NCI-H2196 (cell line): ENCODE results near the gene SMARCB1.

Experiments used
- DNase-seq: peaks from one replicate; lab custom pipeline; 2025; ENCODE audit not compliant: unreplicated experiment; lab: John Stamatoyannopoulos, UW

Gene SMARCB1

GRCh38 chr22:23760056-23760455 is 26.7 kb upstream of the SMARCB1 start:
- DNase-seq: no peak

DNA sequence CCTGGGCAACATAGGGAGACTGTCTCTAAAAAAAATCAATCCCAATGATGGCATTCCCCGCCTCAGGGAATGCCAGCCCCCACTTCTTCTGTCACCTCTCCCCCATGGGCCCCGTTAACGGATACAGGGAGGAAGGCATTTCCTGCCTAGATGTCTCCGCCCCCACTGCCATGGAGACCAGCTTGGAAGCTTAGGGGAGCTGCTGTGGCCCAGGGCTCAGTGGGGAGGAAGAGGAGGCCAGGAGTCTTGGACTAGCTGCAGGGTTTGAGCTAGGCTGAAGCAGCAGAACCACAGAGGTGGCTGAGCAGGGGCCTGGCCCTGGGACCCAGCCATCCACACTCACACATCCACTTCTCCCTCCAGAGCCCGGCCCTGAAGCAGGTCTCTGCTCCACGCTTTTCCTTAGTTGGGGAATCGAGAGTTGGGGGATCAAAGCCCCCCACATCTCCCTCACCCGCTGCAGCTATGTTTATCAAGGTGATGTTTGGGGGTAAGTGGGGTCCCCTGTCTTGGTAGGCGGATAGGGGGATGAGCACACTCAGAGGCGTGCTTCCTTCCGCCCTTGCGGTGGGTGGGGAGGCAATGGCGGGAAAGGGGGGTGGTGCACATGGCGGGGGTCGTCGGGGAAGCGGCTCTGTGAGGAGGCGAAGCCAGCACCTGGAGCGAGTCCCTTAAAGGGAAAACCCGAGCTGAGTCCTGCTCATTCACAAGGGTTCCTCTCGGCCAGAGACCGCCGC is 23.8 kb upstream of the SMARCB1 start, which contains the start of gene C22orf15:
Gene C22orf15, plus strand, starts transcription at position 149 of the 737 bp plus-strand sequence. Its CDS starts 317 bp downstream, at position 466.
- DNase-seq: no peak

GRCh38 chr22:23763579-23763945 is 23.2 kb upstream of the SMARCB1 start:
- no peak for DNase-seq

DNA sequence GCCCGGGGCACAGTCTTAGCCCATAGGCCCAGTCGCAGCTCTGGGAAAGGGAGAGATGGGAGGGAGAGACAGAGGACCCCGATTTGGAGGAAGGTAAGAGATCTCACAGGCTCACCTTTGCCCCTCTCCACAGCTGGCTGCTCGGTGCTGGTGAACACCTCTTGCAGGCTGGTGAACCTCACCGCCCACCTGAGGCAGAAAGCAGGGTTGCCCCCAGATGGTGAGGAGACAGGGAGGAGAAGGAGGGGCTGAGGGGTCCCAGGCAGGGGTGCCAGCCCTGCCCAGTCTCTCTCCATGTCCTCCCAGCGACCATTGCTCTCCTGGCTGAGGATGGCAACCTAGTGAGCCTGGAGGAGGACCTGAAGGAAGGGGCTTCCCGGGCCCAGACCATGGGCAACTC is 22.8 kb upstream of the SMARCB1 start:
- DNase-seq: no peak

DNA sequence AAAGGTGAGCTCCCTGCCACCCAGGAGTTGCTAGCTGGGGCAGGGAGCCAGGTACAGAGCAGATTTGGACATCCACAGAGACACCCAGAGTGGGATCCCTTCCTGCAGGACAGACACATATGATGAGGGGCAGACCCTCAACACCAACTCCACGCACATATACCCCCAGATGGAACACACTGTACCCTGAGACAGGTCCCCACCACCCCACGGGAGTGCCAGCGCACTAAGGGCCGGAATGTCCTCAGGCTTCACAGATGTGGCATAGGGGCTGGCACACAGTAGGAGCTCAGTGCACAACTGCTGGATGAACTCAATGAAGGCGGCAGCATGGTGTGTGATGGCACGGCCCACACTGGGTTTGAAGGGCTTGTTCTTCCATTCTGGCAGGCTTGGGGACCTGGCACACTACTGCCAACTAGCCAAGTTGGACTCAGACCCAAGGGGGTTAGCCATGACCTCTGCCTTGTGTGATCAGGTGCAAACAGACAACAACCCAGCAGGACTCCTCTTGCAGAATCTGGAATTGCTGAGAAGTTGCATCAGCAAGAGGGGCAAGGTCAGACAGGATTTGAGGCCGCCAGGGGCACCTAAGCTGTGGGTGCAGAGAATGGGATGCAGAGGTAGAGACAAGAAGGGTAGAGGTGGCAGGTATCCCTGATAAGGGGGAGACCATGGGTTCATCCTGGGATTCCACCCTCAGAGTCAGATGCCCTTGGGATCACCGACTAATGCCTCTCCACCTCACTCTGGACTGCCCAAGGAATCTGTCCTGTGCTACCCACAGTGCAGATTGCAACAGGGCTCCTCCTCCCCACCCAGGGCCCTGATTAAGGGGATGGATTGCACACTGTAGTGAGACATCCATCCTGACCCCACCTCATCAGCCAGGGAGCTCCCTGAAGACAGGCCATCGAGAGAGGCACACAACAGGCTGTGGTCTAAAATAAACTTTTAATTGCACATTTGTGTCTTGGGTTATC is 21.6 kb upstream of the SMARCB1 start:
- no peak for DNase-seq

DNA sequence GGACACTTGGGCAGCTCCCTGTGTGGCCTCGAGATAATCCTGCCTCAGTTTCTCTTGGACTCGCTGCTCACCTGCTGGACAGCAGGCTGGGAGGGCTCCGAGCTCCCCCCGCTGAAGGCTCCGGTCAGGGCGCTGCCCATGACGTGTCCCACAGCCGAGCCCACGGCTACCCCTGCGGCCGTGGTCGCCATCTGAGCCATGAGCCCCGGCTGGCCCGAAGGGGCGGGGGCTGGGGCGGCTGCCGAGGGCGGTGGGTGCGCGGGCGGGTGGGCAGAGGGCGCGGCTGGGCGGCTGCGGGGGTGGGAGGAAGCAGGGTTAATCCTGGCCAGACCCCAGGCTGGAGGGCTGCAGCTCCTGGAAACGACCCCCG is 19.5 kb upstream of the SMARCB1 start:
- DNase-seq: no peak

GRCh38 chr22:23767673-23768548 is 18.9 kb upstream of the SMARCB1 start, which contains the start of gene CHCHD10:
TSS of gene CHCHD10 (minus strand) at chr22:23767972. CDS start at chr22:23767874, 98 bp downstream.
- DNase-seq: peak; percentile 50

DNA sequence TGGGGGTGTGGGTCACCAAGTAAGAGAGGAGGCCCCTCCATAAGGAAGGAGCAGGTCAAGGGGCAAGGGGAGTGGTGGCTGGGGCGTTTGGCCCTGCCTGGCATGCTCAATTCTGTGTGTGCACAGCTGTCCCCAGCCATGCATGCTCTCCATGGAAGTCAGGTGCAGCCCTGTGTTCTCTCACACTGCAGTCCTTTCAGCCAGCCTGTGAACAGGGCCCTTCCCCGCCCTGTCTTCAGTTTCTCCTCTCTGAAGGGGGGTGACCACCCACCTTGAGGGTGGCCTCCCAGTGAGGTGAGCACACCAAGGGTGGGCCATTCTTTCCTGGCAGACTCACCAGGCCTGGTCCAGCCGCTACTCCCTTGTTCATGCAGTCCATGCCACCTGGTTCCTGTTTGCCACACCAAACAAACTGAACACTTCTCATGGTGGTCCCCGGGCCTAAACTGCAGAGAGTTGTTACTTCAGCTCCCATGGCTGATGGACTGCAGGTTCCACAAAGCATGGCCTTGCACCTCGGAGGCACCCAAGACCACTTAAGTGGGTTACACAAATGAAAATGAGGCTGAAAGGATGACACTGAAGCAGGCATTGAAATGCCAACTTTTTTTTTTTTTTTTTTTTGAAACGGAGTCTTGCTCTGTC is 17.3 kb upstream of the SMARCB1 start:
- DNase-seq: no peak

DNA sequence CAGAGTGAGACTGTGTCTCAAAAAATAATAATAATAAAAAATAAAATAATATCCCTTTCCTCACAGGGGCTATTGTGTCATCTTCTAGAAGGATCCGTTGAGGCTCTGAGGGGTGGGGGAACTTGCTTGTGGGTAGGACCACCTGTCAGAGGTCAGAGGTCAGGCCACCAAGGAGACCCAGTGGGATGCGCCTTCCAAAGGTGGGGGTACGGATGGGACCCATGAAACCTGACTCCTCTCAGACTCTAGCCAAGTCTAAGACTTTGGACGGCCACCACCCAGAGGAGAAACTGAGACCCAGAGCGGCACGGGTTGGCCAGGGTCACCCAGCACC is 14.5 kb upstream of the SMARCB1 start:
- no peak for DNase-seq

DNA sequence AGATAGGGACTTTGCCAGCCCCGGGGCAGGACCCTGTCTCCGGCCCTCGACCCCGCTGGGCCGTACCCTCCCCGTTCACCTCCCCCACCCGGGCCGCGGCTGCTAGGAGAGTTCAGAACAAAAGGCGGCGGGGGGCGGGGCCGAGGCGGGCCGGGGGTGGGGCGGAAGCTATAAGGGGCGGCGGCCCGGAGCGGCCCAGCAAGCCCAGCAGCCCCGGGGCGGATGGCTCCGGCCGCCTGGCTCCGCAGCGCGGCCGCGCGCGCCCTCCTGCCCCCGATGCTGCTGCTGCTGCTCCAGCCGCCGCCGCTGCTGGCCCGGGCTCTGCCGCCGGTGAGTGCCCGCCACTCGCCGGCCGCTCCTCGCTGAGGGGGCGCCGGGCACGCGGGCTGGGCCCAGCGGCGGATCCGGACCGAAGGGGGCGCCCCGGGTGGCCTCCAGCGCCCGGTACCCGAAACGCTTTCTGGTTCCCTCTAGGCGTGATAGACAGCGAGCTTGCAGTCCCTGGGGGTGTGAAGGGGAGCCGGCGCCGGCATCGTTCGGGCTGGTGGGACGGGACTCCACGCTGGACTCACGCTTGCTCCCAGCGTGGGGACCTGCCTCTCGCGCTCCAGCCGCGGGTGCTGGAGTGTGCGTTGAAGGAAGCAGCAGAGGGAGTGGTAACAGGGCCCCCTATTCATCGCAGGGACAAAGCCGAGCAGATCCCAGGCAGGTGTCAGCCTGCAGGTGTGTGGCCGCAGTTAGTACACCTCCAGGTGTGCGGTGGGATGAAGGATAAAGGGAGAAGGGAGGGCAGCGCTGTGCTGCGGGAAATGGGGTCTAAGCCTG is 13.9 kb upstream of the SMARCB1 start, which contains the start of gene MMP11:
Gene MMP11, plus strand, starts transcription at position 201 of the 825 bp plus-strand sequence. Its CDS starts 22 bp downstream, at position 223.
- DNase-seq: peak; percentile 22

DNA sequence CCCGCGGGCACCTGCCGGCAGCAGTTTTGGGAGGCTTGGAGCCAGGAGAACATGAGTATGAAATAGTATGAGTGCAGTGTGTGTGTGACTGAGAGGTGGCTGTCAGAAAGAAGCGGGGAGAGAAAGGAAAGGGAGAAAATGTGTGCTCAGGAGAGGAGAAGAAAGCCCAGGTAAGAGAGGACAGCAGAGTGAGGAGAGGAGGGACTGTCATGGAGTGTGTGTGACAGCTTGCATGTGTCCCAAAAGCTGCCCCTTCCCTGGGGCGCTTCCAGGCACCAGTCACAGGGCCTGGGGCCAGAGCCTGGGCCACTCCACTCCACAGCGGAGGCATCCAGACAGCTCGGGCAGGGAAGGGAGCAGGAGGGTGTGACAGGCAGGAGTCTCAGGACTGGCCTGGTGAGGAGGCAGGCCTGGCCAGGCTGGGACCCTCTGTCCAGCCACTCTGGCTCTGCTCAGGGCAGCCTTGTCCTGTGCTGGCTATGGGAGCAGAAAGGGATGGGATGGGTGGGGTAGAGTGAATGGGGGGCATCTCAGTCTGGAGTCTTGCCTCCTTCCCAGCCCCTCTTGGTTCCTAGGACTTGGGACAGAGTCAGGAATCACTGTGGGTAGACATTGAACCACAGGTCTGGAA is 13.2 kb upstream of the SMARCB1 start:
- DNase-seq: no peak

DNA sequence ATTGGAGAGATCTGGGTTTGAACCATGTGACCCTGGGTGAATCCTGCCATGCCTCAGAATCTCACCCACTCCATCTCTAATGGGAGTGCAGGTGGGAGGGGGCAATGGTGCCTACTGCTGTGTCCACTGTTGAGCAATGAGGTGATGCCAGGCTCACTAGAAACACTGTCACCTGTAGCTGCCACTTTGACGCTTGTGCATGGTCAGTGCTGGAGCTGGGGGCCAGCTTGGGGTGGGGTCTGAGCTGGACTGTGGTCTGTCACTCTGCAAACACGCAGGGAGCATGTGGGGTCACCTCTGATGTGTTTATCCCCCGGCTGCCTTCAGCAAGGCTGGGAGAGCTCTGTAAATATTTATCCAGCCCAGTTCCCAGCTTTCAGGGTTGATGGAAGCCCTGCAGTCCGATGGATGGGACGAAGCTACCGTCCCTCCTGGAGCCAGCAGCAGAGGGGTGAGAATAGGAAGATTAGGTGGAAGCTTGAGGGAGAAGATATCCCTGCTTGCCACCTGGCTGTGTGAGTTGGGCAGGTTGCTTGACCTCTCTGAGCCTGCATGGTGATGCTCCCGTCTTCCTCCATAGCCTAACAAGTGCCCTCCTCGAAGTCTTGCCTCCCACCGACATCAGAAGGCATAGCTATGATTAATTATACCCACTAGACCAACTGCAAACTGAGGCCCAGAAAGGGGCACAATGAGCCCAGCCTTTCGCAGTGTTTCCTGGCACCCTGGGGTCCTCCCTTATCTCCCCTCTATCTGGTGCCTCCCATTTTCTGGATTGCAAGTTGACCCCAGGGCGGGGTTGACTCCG is 12.4 kb upstream of the SMARCB1 start:
- no peak for DNase-seq

DNA sequence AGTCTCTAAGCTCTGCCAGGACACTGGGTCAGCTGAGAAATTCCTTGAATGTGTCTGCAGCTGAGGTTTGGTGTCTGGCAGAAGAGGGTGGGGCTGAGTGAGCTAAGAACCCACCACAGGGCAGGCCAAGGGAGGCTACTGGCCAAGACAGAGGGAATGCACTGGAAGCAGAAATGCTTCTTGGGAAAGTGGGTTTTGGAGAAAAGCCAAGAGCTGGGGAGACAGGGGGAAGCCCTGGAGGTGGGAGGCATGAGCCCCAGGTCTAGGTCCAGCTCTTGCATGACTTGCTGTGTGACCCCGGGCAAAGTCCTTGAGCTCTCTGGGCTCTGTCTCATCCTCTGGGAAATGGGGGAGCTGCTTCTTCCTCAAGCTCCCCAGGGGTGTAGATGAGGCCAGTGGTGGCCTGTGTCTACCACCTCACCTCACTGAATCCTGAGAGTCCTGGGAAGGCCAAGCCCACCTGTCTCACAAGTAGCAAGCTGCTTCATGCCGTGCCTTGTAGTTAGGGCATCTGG is 11.8 kb upstream of the SMARCB1 start:
- DNase-seq: no peak

GRCh38 chr22:23775779-23776375 is 10.9 kb upstream of the SMARCB1 start:
- no peak for DNase-seq

DNA sequence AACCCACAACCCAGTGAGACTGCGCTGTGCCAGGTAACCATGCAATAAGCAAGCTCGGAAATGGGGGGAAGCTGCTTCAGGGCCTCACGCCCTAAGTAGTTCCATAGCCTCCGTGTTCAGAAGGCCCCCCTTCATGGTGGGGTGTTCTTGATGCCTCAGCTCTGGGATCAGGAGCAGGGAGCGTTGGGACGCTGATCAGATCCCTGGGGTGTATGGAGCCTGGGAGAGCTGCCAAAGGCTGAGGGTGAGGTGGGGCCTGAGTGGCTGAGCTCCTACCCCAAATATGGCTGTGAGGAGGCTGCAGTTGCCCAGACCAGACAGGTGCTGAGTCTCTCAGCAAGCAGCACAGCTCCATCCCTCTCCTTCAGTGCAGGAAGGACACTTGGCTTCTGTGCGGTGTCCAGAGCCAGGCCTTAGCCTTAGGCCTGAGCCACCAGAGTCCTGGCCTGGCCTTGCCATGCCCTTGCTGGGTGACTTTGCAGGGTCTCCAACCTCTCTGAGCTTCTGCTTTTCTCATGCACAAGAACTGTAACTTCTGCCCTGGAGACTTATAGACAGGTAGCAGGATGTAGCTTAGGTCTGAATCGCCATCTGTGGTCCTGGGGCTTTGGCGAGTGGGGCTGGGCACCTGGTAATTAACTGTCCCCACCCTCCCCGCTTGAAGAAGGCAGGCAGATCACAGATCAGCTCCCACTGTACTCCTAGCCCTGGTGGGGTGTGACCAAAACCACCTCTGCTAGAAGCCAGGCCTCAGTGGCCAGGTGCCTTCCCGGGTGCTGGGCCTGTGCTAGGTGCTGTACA is 8.8 kb upstream of the SMARCB1 start:
- no peak for DNase-seq

GRCh38 chr22:23778577-23778900 is 8.2 kb upstream of the SMARCB1 start:
- no peak for DNase-seq

DNA sequence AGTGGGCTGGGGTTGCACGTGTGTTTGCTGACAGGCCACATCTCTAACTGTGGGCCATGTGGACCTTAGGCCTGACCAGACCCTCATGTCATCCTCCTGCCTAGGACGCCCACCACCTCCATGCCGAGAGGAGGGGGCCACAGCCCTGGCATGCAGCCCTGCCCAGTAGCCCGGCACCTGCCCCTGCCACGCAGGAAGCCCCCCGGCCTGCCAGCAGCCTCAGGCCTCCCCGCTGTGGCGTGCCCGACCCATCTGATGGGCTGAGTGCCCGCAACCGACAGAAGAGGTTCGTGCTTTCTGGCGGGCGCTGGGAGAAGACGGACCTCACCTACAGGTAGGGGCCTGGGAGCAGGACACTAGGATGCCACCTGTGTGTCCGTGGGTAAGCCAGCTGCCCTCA is 7.7 kb upstream of the SMARCB1 start:
- no peak for DNase-seq
